ENCODE data around the gene IBA57. TPM values are rescaled to one million over a fixed set of nuclear protein-coding genes. Genes with fewer than 3 reads are reported as not detected.

Gene IBA57
- total RNA-seq, 1 donor from 2014 or later: 55.6 TPM

- peak in 1 of 2 donors; percentile 60 for DNase-seq (ENCODE audit: low spot score in 2 of 2)
Observed at GRCh38 chr1:228206582-228207351, 41.2 kb downstream of the IBA57 start.

GRCh38 chr1:228207381-228207810, 41.8 kb downstream of the IBA57 start:
- intact Hi-C loops (cut with DNase I): no loop called here
- TF ChIP-seq, protein P1, sequence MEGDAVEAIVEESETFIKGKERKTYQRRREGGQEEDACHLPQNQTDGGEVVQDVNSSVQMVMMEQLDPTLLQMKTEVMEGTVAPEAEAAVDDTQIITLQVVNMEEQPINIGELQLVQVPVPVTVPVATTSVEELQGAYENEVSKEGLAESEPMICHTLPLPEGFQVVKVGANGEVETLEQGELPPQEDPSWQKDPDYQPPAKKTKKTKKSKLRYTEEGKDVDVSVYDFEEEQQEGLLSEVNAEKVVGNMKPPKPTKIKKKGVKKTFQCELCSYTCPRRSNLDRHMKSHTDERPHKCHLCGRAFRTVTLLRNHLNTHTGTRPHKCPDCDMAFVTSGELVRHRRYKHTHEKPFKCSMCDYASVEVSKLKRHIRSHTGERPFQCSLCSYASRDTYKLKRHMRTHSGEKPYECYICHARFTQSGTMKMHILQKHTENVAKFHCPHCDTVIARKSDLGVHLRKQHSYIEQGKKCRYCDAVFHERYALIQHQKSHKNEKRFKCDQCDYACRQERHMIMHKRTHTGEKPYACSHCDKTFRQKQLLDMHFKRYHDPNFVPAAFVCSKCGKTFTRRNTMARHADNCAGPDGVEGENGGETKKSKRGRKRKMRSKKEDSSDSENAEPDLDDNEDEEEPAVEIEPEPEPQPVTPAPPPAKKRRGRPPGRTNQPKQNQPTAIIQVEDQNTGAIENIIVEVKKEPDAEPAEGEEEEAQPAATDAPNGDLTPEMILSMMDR (IDR thresholded peaks at IDR 0.05): no peak
- Histone ChIP-seq H3K4me1 (no peaks in the 10 kb centered on the region), H3K9me3 (no peaks in the 10 kb centered on the region), H3K27ac (no peak overlapping the region), H3K36me3 (no peaks in the 10 kb centered on the region), H3K27me3 (no peaks in the 10 kb centered on the region), H3K4me3 (no peak overlapping the region)
- DNase-seq (ENCODE audit: low spot score in 2 of 2): peak in 1 of 2 donors; percentile 60

More at GRCh38 chr1:228206582-228207351, 41.2 kb downstream of the IBA57 start:
- no peaks in the 10 kb centered on the region for H3K9me3 ChIP-seq
- H3K27ac ChIP-seq: no peak overlapping the region
- no peaks in the 10 kb centered on the region for H3K27me3 ChIP-seq
- intact Hi-C loops (cut with DNase I): no loop called here
- H3K36me3 ChIP-seq: no peaks in the 10 kb centered on the region
- H3K4me1 ChIP-seq: no peaks in the 10 kb centered on the region
- TF ChIP-seq, protein P1 (IDR thresholded peaks at IDR 0.05): no peak
- no peak overlapping the region for H3K4me3 ChIP-seq

GRCh38 chr1:228207851-228208821, 42.5 kb downstream of the IBA57 start, which contains the start of gene OBSCN:
Gene OBSCN, plus strand, starts transcription at chr1:228208044. Its CDS starts 3,740 bp downstream, at chr1:228211784.
- TF ChIP-seq, protein P1 (IDR thresholded peaks at IDR 0.05): no peak
- DNase-seq (ENCODE audit: low spot score in 2 of 2): peak in 1 of 2 donors; percentile 11
- intact Hi-C loops (cut with DNase I): no loop called here
- Histone ChIP-seq H3K4me1 (peaks cover 7% of the 10 kb centered on the region in 2 donors), H3K27me3 (no peaks in the 10 kb centered on the region), H3K27ac (no peak within 1 kb of the TSS), H3K36me3 (no peaks in the 10 kb centered on the region), H3K4me3 (no peak within 1 kb of the TSS), H3K9me3 (no peaks in the 10 kb centered on the region)

DNA sequence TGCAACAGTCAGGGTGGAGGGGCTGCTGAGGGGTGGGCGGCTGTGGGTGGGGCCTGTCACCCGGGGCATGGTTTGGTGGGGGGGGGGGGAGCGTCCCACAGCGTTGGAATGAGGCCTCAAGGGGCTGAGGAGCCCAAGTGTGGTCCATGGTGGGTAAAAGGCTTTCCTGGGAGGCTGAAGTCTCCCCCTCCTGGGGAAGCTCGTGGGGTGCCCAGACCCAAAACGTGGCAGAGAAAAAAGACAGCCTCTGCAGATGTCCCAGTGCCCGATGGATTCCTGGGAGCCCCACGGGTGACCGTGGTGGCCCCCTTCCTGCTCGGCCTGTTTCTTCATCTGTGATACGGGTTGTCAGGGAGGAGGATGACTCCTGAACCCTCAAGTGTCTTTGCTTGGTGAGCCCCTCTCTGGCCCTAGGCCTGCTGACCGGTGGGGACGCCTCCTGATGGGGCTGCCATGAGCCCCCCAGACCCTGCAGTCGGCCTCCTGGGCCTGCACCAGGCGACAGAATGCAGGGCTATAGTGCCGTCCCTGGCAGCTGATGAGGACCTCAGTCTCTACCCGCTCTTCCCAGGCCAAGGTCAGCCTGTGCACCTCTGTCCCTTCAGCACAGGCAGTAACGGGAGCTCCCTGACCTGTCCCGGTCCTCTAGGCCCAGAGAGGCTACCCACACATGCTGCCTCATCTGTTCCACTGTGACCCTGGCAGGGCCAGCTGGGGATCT, 43.4 kb downstream of the IBA57 start:
- no peak overlapping the region for H3K27ac ChIP-seq
- no peaks in the 10 kb centered on the region for H3K36me3 ChIP-seq
- H3K27me3 ChIP-seq: no peaks in the 10 kb centered on the region
- TF ChIP-seq, protein P1 (IDR thresholded peaks at IDR 0.05): no peak
- no peak for DNase-seq (ENCODE audit: low spot score in 2 of 2)
- no peaks in the 10 kb centered on the region for H3K9me3 ChIP-seq
- no peak overlapping the region for H3K4me3 ChIP-seq
- intact Hi-C loops (cut with DNase I): no loop called here
- peaks cover 8 to 13% of the 10 kb centered on the region in 2 donors for H3K4me1 ChIP-seq

DNA sequence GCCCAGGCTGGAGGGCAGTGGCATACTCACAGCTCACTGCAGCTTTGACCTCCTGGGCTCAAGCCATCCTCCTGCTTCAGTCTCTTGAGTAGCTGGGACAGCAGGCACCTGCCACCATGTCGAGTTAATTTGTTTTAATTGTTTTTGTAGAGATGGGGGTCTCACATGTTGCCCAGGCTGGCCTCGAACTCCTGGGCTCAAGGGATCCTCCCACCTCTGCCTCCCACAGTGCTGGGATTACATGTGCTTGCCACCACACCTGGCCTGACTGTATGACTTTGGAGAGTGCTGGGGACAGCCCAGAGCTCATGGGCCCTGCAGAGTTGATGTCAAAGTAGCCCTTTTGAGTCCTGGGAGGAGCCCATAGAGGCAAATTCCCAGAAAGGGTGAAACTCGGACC, 44.1 kb downstream of the IBA57 start:
- intact Hi-C loops (cut with DNase I): loop anchor here (5.0 to 10.0 kb wide), 2 partner anchors 68 to 195 kb away; partner anchors contain the start of gene TRIM11
- H3K27ac ChIP-seq: no peak overlapping the region

More for the DNA sequence above, 44.1 kb downstream of the IBA57 start:
- TF ChIP-seq, protein P1 (IDR thresholded peaks at IDR 0.05): no peak
- H3K9me3 ChIP-seq: no peaks in the 10 kb centered on the region
- no peak overlapping the region for H3K4me3 ChIP-seq
- H3K27me3 ChIP-seq: no peaks in the 10 kb centered on the region
- H3K36me3 ChIP-seq: no peaks in the 10 kb centered on the region
- H3K4me1 ChIP-seq: peaks cover 8 to 14% of the 10 kb centered on the region in 2 donors
- no peak for DNase-seq (ENCODE audit: low spot score in 2 of 2)
